22Rv1 (cell line): ENCODE results near the gene PUS3.

ENCODE experiments used
- H3K27ac ChIP-seq: fragments of 450-650 bp; 2 replicates; pipeline ENCODE4 v1.5.1; 2017
- ZFX ChIP-seq: fragments of 450-650 bp; IDR thresholded peaks from 2 replicates; pipeline ENCODE4 v1.6.1; 2017; ENCODE audit warnings: antibody characterized with exemption, borderline replicate concordance
- TF ChIP-seq, protein P1 (sequence below): fragments of 450-650 bp; IDR thresholded peaks from 2 replicates; pipeline ENCODE4 v1.5.1; 2017; ENCODE audit warnings: mild to moderate bottlenecking

The PUS3 gene

DNA sequence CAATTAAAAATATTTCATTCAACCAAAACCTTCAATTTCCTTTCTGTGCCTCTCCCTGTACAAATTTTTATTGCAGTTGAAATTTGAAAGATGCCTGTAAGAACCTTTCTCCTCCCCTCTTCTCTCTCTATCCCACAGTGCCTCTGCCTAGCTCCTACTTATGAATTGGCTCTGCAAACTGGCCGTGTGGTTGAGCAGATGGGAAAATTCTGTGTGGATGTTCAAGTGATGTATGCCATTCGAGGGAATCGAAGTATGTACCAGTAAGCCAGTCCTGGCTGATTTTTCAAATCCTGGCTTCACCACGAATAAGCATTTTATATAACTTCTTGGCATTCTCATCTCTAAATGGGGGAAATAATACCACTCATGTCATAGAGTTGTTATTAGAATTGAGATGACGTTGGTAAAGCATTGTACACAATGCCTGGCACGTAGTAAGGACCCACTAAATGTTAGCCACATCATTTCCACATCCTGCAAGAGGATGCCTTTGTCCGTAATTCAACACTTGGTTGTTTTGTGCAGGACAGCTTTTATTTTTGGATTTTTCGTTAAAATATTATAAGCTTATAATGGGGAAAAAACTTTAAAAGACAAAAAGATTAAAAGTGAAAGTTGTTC lies 7.3 kb upstream of the PUS3 start:
- no peak overlapping the region for H3K27ac ChIP-seq
- TF ChIP-seq, protein P1, sequence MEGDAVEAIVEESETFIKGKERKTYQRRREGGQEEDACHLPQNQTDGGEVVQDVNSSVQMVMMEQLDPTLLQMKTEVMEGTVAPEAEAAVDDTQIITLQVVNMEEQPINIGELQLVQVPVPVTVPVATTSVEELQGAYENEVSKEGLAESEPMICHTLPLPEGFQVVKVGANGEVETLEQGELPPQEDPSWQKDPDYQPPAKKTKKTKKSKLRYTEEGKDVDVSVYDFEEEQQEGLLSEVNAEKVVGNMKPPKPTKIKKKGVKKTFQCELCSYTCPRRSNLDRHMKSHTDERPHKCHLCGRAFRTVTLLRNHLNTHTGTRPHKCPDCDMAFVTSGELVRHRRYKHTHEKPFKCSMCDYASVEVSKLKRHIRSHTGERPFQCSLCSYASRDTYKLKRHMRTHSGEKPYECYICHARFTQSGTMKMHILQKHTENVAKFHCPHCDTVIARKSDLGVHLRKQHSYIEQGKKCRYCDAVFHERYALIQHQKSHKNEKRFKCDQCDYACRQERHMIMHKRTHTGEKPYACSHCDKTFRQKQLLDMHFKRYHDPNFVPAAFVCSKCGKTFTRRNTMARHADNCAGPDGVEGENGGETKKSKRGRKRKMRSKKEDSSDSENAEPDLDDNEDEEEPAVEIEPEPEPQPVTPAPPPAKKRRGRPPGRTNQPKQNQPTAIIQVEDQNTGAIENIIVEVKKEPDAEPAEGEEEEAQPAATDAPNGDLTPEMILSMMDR: no peak
- no peak for TF ChIP-seq ZFX

DNA sequence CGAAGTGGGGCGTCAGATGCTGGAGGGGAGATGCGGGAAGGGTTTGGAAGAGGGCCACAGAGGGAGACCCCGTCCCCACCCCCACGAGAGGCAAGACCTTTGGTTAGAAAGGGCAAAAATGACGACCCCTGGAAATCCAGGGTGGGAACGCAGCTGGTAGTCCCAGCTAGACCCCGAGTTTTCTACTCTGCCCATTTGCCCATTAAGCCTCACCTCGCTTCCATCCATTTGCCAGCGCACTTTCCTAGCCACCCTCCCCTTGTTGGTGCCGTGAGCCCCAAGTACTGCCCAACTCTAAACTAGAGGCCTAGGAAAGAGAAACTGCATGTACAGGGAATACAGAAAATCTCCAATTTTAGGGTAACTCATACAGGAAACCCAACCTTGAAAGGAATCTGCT lies 1.7 kb upstream of the PUS3 start:
- no peak for TF ChIP-seq ZFX
- TF ChIP-seq, protein P1: no peak
- H3K27ac ChIP-seq: no peak overlapping the region

DNA sequence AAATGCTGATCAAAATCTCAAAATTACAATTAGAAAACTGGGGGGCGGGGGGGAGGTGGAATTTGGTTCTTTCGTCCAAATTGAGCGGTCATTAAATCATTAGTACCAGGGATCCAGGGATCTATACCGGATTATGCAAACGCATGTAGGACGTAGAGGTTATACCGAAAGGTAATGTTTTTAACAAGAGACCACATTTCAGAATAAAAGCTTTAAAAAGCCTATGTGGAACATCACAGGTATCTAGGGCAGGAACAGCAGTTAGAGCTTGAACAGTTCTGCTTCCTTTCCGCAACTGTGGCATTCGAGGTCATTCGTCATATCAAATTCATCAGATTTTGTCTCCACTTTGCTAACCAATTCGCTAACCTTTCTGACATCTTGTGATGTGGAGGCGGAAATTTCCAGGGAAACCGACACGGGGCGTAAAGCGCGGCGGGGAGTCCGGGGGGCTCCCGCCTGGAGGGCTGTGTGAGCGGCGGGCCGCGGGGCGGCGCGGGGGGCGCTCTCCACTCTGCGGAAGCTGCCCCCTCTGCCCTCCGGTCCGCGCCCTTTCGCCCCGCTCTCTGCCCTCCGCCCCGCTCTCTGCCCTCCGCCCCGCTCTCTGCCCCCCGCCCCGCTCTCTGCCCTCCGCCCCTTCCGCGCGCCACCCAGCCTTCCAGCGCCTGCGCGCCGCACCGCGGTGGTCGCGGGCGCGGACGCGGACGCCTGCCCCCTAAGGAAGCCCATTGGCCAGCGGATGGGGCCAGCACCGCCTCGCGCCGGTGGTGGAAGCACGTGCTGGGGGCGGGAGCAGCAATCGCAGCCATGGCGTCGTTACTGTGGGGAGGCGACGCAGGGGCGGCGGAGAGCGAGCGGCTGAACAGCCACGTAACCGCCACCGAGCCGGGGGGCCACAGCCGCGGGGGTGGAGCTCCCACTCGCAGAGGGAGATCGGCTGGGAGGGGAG lies 979 bp upstream of the PUS3 start, which contains the start of gene DDX25:
Gene DDX25 (plus strand): TSS at position 798 of the 949 bp plus-strand sequence. CDS start 10 bp downstream, at position 808.
- TF ChIP-seq ZFX: no peak
- TF ChIP-seq, protein P1: no peak
- no peak within 1 kb of the TSS for H3K27ac ChIP-seq

DNA sequence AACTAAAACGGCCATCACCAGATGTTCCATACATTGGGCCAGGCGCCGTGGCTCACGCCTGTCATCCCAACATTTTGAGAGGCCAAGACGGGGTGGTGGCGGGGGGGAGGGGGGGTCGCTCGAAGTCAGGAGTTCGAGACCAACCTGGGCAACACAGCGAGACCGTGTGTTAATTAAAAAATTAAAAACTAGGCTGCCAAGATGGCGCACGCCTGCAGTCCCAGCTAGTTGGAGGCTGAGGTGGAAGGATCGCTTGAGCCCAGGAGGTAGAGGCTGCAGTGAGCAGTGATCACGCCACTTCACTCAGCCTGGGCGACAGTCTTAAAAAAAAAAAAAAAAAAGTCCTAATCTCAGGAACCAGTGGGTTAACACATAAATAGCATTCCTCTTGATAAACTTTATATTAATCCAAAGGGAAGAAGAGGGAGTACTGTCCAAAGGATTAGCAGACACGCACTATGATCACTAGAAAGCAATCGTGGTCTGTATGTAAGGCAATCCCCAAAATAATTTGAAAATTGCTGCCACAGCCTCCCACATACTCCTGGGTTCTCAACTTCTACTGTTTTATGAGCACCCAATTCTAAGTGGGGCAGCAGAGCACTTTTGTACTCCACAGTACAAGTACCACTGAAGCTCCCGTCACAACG lies 604 bp downstream of the PUS3 start:
- TF ChIP-seq, protein P1: no peak
- no peak for TF ChIP-seq ZFX
- peak overlapping the region; percentile 63 for H3K27ac ChIP-seq

DNA sequence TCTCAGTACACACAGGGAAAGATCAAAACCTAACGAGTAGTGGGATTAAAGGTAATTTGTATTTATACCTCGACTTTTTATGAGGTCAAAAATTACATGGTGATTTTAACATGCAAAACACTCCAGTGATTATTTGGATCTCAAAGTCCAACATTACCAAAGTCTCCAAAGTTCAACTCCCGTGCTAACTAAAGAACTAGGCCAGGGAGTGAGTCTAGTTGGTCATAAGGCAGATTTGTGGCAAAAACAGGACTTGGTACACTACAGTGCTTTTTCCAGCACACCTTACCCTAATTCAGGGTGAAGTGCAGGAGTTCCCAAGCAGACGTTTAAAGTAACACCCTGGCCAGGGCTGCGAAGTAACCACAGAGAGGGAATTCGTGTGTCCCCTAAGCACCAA lies 1.1 kb downstream of the PUS3 start:
- TF ChIP-seq, protein P1: no peak
- no peak for TF ChIP-seq ZFX
- peak overlapping the region; percentile 63 for H3K27ac ChIP-seq

DNA sequence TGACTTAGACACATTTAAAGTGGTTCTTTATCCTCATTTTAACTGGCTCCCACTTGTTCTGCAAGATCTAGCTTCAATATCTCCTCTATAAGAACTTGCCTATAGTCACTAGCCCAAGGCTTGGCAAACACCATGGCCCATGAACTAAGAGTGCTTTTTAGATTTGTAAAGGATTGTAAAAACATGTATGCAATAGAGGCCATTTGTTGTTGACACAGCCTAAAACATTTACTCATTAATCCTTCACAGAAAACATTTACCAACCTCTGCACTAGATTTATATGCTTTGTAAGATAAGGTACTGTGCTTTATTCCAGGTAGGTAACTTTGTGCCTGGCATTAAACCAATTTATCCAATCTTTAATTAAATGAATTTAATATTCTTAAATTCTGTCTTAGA lies 10.0 kb downstream of the PUS3 start:
- no peak for TF ChIP-seq ZFX
- TF ChIP-seq, protein P1: no peak
- peak overlapping the region; percentile 52 for H3K27ac ChIP-seq
